Nephron (organoid): Measurements from ENCODE around the gene MAD1L1.

ENCODE experiments used
- H3K27ac Mint-ChIP-seq, 3 experiments: 2 replicates each; pipeline ENCODE4 v1.8.0; 2020; ENCODE audit warnings: mixed read lengths in 3 of 3, mild to moderate bottlenecking in 2 of 3, moderate library complexity in 1 of 3
- H3K27me3 Mint-ChIP-seq: 2 replicates; pipeline ENCODE4 v1.8.0; 2021; ENCODE audit warnings: low read depth, mild to moderate bottlenecking, moderate library complexity, mixed read lengths
- H3K36me3 Mint-ChIP-seq: 2 replicates; pipeline ENCODE4 v1.8.0; 2020; ENCODE audit warnings: low read depth, mixed read lengths
- H3K4me1 Mint-ChIP-seq: 2 replicates; pipeline ENCODE4 v1.8.0; 2020; ENCODE audit warnings: mixed read lengths
- H3K4me3 Mint-ChIP-seq, 3 experiments: 2 replicates each; pipeline ENCODE4 v1.8.0; 2020; ENCODE audit warnings: mild to moderate bottlenecking in 3 of 3, mixed read lengths in 3 of 3, moderate library complexity in 2 of 3
- H3K9me3 Mint-ChIP-seq: 2 replicates; pipeline ENCODE4 v1.8.0; 2020; ENCODE audit warnings: mixed read lengths
- CTCF ChIP-seq, 3 experiments: fragments of 200-600 bp; sonication (generic); IDR thresholded peaks; one replicate each; pipeline ENCODE4 v1.5.0; 2021; ENCODE audit warnings: antibody characterized with exemption in 3 of 3; ENCODE audit not compliant: unreplicated experiment in 3 of 3

Gene MAD1L1

GRCh38 chr7:1956611-1957470 lies 275.9 kb downstream of the MAD1L1 start:
- no peak overlapping the region for H3K4me3 Mint-ChIP-seq
- no peak for TF ChIP-seq CTCF (IDR thresholded peaks at IDR 0.05; ENCODE audit: unreplicated experiment in 3 of 3)
- peaks cover 4% of the 10 kb centered on the region for H3K27me3 Mint-ChIP-seq

GRCh38 chr7:1956141-1956540 lies 276.6 kb downstream of the MAD1L1 start:
- H3K27ac Mint-ChIP-seq: no peak overlapping the region
- peaks cover 22% of the 10 kb centered on the region for H3K36me3 Mint-ChIP-seq
- H3K4me1 Mint-ChIP-seq: no peaks in the 10 kb centered on the region
- H3K27me3 Mint-ChIP-seq: peaks cover 4% of the 10 kb centered on the region
- no peak for TF ChIP-seq CTCF (IDR thresholded peaks at IDR 0.05; ENCODE audit: unreplicated experiment in 3 of 3)
- peaks cover 4% of the 10 kb centered on the region for H3K9me3 Mint-ChIP-seq
- H3K4me3 Mint-ChIP-seq: no peak overlapping the region

More at GRCh38 chr7:1956611-1957470, 275.9 kb downstream of the MAD1L1 start:
- Mint-ChIP-seq H3K27ac (no peak overlapping the region), H3K9me3 (peaks cover 8% of the 10 kb centered on the region), H3K36me3 (peaks cover 29% of the 10 kb centered on the region), H3K4me1 (no peaks in the 10 kb centered on the region)

- Mint-ChIP-seq H3K9me3 (peaks cover 4% of the 10 kb centered on the region), H3K27ac (no peak overlapping the region), H3K4me3 (no peak overlapping the region), H3K27me3 (peaks cover 4% of the 10 kb centered on the region), H3K36me3 (peaks cover 9% of the 10 kb centered on the region), H3K4me1 (no peaks in the 10 kb centered on the region)
- no peak for TF ChIP-seq CTCF (IDR thresholded peaks at IDR 0.05; ENCODE audit: unreplicated experiment in 3 of 3)
Measured at GRCh38 chr7:1954366-1955004, 278.3 kb downstream of the MAD1L1 start.

GRCh38 chr7:1953199-1954190 lies 279.2 kb downstream of the MAD1L1 start:
- H3K27me3 Mint-ChIP-seq: no peaks in the 10 kb centered on the region
- H3K27ac Mint-ChIP-seq: no peak overlapping the region
- TF ChIP-seq CTCF (IDR thresholded peaks at IDR 0.05; ENCODE audit: unreplicated experiment in 3 of 3): no peak
- H3K4me3 Mint-ChIP-seq: no peak overlapping the region
- peaks cover 7% of the 10 kb centered on the region for H3K36me3 Mint-ChIP-seq
- H3K4me1 Mint-ChIP-seq: no peaks in the 10 kb centered on the region
- H3K9me3 Mint-ChIP-seq: peaks cover 2% of the 10 kb centered on the region

- Mint-ChIP-seq H3K36me3 (peaks cover 2% of the 10 kb centered on the region), H3K4me1 (no peaks in the 10 kb centered on the region), H3K27ac (no peak overlapping the region), H3K9me3 (no peaks in the 10 kb centered on the region), H3K27me3 (no peaks in the 10 kb centered on the region), H3K4me3 (no peak overlapping the region)
- TF ChIP-seq CTCF (IDR thresholded peaks at IDR 0.05; ENCODE audit: unreplicated experiment in 3 of 3): no peak
Measured at GRCh38 chr7:1952781-1953180, 280.0 kb downstream of the MAD1L1 start.
